TTC549 (cell line): Measurements from ENCODE around the gene IFIT1B.
"Not testable (repeated sequence)": the region's sequence is repeated elsewhere in the genome, so short reads cannot be mapped to it uniquely, and the experiment has no call there.

Source experiments
- FAIRE-seq: peaks from 2 replicates; lab custom pipeline; 2012; peaks lifted over from hg19 to GRCh38; lab: Jason Lieb, UNC

Gene IFIT1B

DNA sequence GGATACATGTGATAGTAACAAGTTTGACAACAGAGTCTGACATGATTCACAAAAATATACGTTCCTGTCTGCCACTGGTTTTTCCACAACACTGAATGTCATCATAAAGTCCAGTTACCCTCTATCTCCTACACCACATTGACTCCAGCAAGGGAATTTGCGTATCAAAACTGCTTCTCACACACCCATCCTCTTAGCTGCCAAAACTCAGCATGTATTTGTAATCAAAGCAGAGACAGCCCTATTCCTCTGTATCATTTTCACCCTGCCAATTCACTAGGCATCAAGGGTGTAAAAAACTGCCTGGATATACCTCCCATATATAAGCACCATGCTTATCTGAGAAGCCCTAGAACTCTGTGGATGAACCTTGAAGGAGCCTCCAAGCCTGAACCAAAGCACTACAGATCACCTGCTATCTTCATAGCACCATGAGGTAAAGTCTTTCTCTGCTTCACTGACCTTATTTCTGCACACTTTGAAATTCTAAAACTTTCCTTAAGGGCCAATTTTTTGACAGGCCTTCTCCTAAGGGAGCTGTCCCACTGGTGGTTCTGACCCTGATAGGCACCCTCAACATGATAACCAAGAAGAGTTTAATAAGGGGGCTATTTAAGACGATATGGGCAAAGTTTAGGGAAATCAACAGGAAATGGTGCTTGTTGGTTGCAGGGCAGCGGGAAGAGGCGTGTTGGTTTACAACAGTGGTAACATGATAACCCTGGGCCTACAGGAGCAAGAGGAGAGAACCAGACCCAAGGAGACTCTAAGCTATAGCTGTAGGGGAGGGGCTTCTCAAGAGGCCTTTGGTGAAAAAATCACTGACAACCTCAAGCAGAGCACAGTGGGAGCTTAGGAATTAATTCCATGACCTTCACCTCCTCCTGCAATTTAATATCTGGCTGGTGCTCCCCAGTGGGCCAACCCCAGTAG lies at the start of gene IFIT1B:
Gene IFIT1B, plus strand, starts transcription at position 352 of the 933 bp plus-strand sequence. Its CDS starts 80 bp downstream, at position 432.
- no peak for FAIRE-seq

GRCh38 chr10:89329151-89329550 lies 48.7 kb upstream of the IFIT1B start:
- FAIRE-seq, result no peak

- FAIRE-seq, result not testable (repeated sequence)
Measured at GRCh38 chr10:89330014-89330413, 47.8 kb upstream of the IFIT1B start.

- no peak for FAIRE-seq
Measured at GRCh38 chr10:89330537-89331212, 47.2 kb upstream of the IFIT1B start.

DNA sequence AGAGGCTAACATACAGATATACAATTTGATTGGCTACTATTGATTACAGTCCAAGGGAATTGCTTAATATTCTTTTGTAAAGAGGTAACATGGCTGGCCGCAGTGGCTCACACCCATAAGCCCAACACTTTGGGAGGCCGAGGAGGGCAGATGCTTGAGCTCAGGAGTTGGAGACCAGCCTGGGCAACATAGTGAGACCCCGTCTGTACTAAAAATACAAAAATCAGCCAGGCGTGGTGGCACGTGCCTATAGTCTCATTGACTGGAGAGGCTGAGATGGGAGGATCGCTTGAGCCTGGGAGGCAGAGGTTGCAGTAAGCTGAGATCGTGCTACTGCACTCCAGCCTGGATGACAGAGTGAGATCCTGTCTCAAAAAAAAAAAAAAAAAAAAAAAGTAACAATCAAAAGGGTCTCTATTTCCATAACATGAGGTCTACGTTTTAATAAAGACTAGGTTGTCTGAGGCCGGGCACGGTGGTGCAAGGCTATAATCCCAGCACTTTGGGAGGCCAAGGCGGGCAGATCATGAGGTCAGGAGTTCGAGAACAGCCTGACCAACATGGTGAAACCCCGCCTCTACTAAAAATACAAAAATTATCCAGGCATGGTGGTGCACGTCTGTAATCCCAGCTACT lies 46.3 kb upstream of the IFIT1B start:
- FAIRE-seq, result not testable (repeated sequence)

- no peak for FAIRE-seq
Measured at GRCh38 chr10:89332123-89332633, 45.7 kb upstream of the IFIT1B start.

DNA sequence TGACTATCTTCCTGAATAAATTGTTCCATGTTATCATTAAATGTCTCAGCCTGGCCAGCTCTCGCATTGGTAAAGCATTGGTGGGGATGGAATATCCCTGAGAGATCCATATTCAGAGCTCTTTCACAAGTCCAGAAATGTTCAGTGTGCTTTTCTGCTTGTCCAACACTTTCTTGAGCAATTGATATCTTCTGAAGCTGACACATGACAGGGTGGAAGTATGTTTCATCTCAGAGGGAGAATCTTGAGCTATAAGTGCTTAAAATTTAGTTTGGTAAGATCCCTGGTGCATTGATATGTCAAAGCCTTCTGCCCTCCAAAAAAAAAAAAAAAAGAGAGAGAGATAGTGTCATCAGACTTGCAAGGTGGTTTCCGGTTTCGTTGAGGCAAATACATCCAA lies 42.6 kb upstream of the IFIT1B start:
- FAIRE-seq, result no peak

- FAIRE-seq, result no peak
Measured at GRCh38 chr10:89336241-89336640, 41.6 kb upstream of the IFIT1B start.

GRCh38 chr10:89337484-89337883 lies 40.4 kb upstream of the IFIT1B start:
- no peak for FAIRE-seq

GRCh38 chr10:89338713-89339112 lies 39.1 kb upstream of the IFIT1B start:
- FAIRE-seq, result no peak

GRCh38 chr10:89339875-89340274 lies 38.0 kb upstream of the IFIT1B start:
- FAIRE-seq, result no peak

DNA sequence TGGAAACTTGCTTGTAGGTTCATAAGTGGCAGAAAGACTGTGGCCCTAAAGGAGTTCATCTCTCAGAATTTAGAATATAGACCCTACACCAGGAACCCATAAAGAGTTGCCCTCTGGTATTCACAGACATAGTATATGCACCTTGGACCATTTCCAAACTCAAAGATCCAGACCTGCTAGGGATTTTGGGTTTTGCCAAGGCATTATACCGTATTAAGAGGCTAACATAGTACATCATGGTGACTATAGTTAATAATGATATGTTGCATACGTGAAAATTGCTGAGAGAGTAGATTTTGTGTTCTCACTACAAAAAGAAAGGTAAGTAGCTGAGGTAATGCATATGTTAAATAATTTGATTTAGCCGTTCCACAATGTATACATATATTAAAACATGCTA lies 36.2 kb upstream of the IFIT1B start:
- no peak for FAIRE-seq

GRCh38 chr10:89342206-89342958 lies 35.5 kb upstream of the IFIT1B start:
- FAIRE-seq, result no peak

- FAIRE-seq, result no peak
Measured at GRCh38 chr10:89343089-89343767, 34.6 kb upstream of the IFIT1B start.

DNA sequence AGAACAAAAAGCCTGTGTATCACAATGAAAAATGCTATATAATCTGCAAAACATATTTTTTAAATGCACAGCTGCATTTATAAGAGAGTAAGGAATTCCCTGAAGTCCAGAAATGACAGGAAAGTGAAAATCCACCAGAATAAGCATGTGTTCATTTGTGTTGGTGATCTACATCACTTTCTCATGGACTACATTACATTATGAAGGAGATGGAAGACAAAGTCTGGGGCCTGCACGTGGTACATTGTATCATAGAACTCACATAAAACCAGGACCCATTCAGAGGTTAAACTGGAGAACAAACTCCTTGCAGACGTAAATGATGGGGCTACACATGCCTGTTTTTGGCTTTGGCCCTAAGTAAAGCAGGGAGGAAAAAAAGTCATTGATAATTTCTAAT lies 33.7 kb upstream of the IFIT1B start:
- FAIRE-seq, result no peak

- FAIRE-seq, result no peak
Measured at GRCh38 chr10:89345367-89346000, 32.4 kb upstream of the IFIT1B start.

GRCh38 chr10:89346405-89347254 lies 31.2 kb upstream of the IFIT1B start:
- FAIRE-seq, result no peak

DNA sequence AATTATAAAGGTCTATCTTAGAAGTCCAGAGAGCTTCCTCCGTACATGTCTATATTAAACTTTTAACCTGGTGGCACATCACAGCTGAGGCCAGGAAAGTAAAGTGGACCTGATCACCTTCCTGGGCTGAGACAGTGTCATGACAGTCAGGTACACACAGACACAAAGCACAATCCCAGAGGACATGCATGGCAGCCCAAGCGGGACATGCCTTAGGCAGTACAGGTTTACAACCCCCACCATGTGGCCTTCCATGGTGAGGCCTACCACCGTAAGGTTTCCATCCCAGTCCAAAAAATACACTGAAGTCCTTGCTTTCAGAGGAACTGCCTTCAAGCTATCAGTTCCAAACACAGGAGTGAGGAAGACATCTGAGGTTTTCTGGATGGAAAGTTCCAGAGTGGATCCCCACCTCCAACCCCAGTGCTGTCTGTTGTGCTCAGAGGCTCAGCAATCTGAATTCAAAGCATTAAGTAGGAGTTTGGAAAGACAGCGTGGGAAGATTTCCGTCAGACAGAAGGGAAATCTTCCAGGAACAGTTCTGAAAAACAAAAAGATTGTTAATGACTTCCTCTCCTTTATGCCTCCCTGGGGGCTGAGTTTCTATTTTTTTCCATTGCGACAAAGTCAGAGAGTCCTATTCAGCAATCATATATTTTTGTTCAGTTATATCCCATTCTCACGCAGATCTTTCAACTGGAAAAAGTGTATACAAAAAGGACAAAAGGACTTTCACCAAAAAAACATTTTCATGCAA lies 30.0 kb upstream of the IFIT1B start:
- FAIRE-seq, result no peak

DNA sequence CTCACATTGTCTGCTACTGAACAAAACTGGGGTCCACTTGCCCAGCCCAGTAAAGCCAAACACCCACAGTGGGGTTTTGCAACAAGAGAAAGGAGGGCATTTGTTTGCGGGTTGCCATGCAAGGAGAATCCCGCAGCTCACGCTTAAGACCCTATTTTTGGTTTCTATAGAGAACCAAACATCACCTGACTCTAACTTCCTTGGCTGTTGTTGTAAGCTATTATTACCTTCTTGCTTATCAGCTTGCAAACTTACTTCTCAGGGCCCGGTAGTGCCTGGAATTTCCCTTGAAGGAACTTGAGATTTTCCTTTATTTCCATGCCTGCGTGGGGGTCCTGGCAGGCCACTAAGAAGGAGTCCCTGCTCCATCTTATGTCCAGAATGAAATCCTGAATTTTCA lies 29.4 kb upstream of the IFIT1B start:
- no peak for FAIRE-seq
